Activated CD8-positive, alpha-beta T cell treated with anti-CD3 and anti-CD28 coated beads for 36 hours (primary cell): ENCODE results near the gene FBXO28. TPM values are rescaled to one million over a fixed set of nuclear protein-coding genes. Genes with fewer than 3 reads are reported as not detected.

Experiments used
- ATAC-seq: fragments of 200-7000 bp; cut with Tn5 transposase; one replicate; pipeline ENCODE4 v1.10.0; 2021; ENCODE audit warnings: mild to moderate bottlenecking, moderate library complexity
- CTCF ChIA-PET: fragments of 350-600 bp; sonication (Branson Sonifier 250); formaldehyde crosslinking; loops from one replicate; lab custom pipeline; 2021; ENCODE audit warnings: antibody characterized with exemption; lab: Charles Lee
- POLR2A ChIA-PET: fragments of 350-600 bp; sonication (Branson Sonifier 250); formaldehyde crosslinking; loops from one replicate; lab custom pipeline; 2021; ENCODE audit warnings: antibody characterized with exemption; lab: Charles Lee
- DNase-seq: peaks from one replicate; pipeline ENCODE4 v3.0.0-alpha.2; 2020
- H3K27ac Mint-ChIP-seq: one replicate; pipeline ENCODE4 v1.8.0; 2021; ENCODE audit warnings: mild to moderate bottlenecking, mixed read lengths
- H3K27me3 Mint-ChIP-seq: one replicate; pipeline ENCODE4 v1.8.0; 2021; ENCODE audit warnings: mixed read lengths
- H3K36me3 Mint-ChIP-seq: one replicate; pipeline ENCODE4 v1.8.0; 2021; ENCODE audit warnings: low read depth, mixed read lengths
- H3K4me1 Mint-ChIP-seq: one replicate; pipeline ENCODE4 v1.8.0; 2021; ENCODE audit warnings: low read depth, mixed read lengths
- H3K4me3 Mint-ChIP-seq: one replicate; pipeline ENCODE4 v1.8.0; 2021; ENCODE audit warnings: mild to moderate bottlenecking, moderate library complexity, mixed read lengths
- H3K9me3 Mint-ChIP-seq: one replicate; pipeline ENCODE4 v1.8.0; 2021; ENCODE audit warnings: mixed read lengths
- CTCF ChIP-seq: fragments of 200-600 bp; IDR thresholded peaks from one replicate; pipeline ENCODE4 v1.8.0; 2022; ENCODE audit warnings: antibody characterized with exemption, mild to moderate bottlenecking
- intact Hi-C: fragments of 100-400 bp; cut with micrococcal nuclease; formaldehyde crosslinking; loops from one replicate; pipeline ENCODE4 v1.10.0; 2022
- total RNA-seq, 2 experiments: library from RNA; stranded (reverse); gene quantifications; one replicate each; pipeline ENCODE4 v1.2.3, GENCODE V29; 2021

Gene FBXO28
- total RNA-seq, 2 experiments from 2014 or later, result 21.5 to 21.7 TPM

- no peaks in the 10 kb centered on the region for H3K4me1 Mint-ChIP-seq
- no peak for TF ChIP-seq CTCF
- DNase-seq, result no peak
- ATAC-seq, result no peak
- no peak overlapping the region for H3K27ac Mint-ChIP-seq
- H3K36me3 Mint-ChIP-seq, result peaks cover 13% of the 10 kb centered on the region
- intact Hi-C loops, result no loop called here
- POLR2A ChIA-PET, result interaction anchor here (1.2 to 1.4 kb wide), 2 partner anchors 21 to 55 kb away, joined by 3 to 5 read pairs; no protein-coding TSS in a partner anchor
- H3K27me3 Mint-ChIP-seq, result no peaks in the 10 kb centered on the region
- H3K4me3 Mint-ChIP-seq, result no peak overlapping the region
- H3K9me3 Mint-ChIP-seq, result no peaks in the 10 kb centered on the region
- CTCF ChIA-PET, result interaction anchor here (0.9 to 1.1 kb wide), 2 partner anchors 13 to 15 kb away, joined by 3 to 6 read pairs; no protein-coding TSS in a partner anchor
Measured at GRCh38 chr1:224138198-224138597, 24.3 kb downstream of the FBXO28 start.

- ChIA-PET POLR2A (no interaction called here), CTCF (no interaction called here)
- no peak for ATAC-seq
- no peak for DNase-seq
- Mint-ChIP-seq H3K9me3 (no peaks in the 10 kb centered on the region), H3K4me1 (no peaks in the 10 kb centered on the region), H3K27ac (no peak overlapping the region), H3K27me3 (no peaks in the 10 kb centered on the region), H3K36me3 (peaks cover 8% of the 10 kb centered on the region), H3K4me3 (no peak overlapping the region)
- no peak for TF ChIP-seq CTCF
- intact Hi-C loops, result no loop called here
Measured at GRCh38 chr1:224141693-224142092, 27.8 kb downstream of the FBXO28 start.

- CTCF ChIA-PET, result no interaction called here
- intact Hi-C loops, result no loop called here
- Mint-ChIP-seq H3K4me1 (peaks cover 7% of the 10 kb centered on the region), H3K27ac (no peak overlapping the region), H3K4me3 (no peak overlapping the region), H3K36me3 (peaks cover 10% of the 10 kb centered on the region), H3K27me3 (no peaks in the 10 kb centered on the region), H3K9me3 (no peaks in the 10 kb centered on the region)
- no peak for DNase-seq
- POLR2A ChIA-PET, result no interaction called here
- TF ChIP-seq CTCF, result no peak
- ATAC-seq, result no peak
Measured at GRCh38 chr1:224149709-224150108, 35.8 kb downstream of the FBXO28 start.

DNA sequence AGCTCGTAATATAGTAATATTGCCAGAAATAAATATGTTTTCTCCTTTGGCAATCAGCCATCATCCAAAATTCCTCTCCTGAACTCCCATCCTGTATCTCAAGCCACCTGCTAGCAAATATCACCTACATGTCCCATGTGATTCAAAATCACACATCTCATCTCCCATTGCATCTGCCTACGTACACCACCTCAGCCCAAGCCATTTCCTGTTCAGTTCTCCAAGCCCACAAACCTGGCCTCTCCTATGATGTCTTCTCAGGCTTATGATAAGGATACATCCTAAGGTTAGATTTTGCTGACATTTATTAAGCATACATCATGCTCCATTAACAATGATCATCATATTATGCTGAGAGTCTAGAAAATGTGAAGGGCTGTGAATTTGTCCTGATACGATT lies 37.2 kb downstream of the FBXO28 start:
- Mint-ChIP-seq H3K36me3 (peaks cover 11% of the 10 kb centered on the region), H3K27me3 (no peaks in the 10 kb centered on the region), H3K4me3 (no peak overlapping the region), H3K4me1 (peaks cover 7% of the 10 kb centered on the region), H3K27ac (peak overlapping the region; percentile 2), H3K9me3 (no peaks in the 10 kb centered on the region)
- no peak for TF ChIP-seq CTCF
- ATAC-seq, result no peak
- intact Hi-C loops, result no loop called here
- ChIA-PET POLR2A (no interaction called here), CTCF (interaction anchor here (1.0 to 5.3 kb wide), 4 partner anchors 13 to 35 kb away, joined by 3 to 22 read pairs (median 4); no protein-coding TSS in a partner anchor)
- no peak for DNase-seq

- DNase-seq, result no peak
- ChIA-PET POLR2A (interaction anchor here (0.5 kb wide), 1 partner anchor 16 kb away, joined by 4 read pairs; no protein-coding TSS in a partner anchor), CTCF (interaction anchor here (1.0 kb wide), 1 partner anchor 41 kb away, joined by 3 read pairs; no protein-coding TSS in a partner anchor)
- H3K4me3 Mint-ChIP-seq, result no peak overlapping the region
- ATAC-seq, result no peak
- no peak overlapping the region for H3K27ac Mint-ChIP-seq
- TF ChIP-seq CTCF, result no peak
- peaks cover 26% of the 10 kb centered on the region for H3K36me3 Mint-ChIP-seq
- H3K4me1 Mint-ChIP-seq, result no peaks in the 10 kb centered on the region
- no peaks in the 10 kb centered on the region for H3K27me3 Mint-ChIP-seq
- intact Hi-C loops, result no loop called here
- H3K9me3 Mint-ChIP-seq, result no peaks in the 10 kb centered on the region
Measured at GRCh38 chr1:224157316-224157715, 43.4 kb downstream of the FBXO28 start.
